GM12874 (cell line): ENCODE results near the gene TBX15.

ENCODE experiments used
- TF ChIP-seq, protein P1 (sequence below): IDR thresholded peaks from 2 replicates; pipeline ENCODE4 v1.5.1; 2011; ENCODE audit warnings: low read depth, mild to moderate bottlenecking, control low read depth, low read length, moderate library complexity; ENCODE audit not compliant: insufficient read depth

TBX15 gene

GRCh38 chr1:118914379-118915161 lies 73.6 kb downstream of the TBX15 start:
- TF ChIP-seq, protein P1, sequence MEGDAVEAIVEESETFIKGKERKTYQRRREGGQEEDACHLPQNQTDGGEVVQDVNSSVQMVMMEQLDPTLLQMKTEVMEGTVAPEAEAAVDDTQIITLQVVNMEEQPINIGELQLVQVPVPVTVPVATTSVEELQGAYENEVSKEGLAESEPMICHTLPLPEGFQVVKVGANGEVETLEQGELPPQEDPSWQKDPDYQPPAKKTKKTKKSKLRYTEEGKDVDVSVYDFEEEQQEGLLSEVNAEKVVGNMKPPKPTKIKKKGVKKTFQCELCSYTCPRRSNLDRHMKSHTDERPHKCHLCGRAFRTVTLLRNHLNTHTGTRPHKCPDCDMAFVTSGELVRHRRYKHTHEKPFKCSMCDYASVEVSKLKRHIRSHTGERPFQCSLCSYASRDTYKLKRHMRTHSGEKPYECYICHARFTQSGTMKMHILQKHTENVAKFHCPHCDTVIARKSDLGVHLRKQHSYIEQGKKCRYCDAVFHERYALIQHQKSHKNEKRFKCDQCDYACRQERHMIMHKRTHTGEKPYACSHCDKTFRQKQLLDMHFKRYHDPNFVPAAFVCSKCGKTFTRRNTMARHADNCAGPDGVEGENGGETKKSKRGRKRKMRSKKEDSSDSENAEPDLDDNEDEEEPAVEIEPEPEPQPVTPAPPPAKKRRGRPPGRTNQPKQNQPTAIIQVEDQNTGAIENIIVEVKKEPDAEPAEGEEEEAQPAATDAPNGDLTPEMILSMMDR, result no peak

- TF ChIP-seq, protein P1, result no peak
Measured at GRCh38 chr1:118913818-118914217, 74.3 kb downstream of the TBX15 start.

GRCh38 chr1:118912574-118912973 lies 75.6 kb downstream of the TBX15 start:
- TF ChIP-seq, protein P1, result no peak

- TF ChIP-seq, protein P1, result no peak
Measured at GRCh38 chr1:118911571-118911970, 76.6 kb downstream of the TBX15 start.

- TF ChIP-seq, protein P1, result no peak
Measured at GRCh38 chr1:118907466-118907865, 80.7 kb downstream of the TBX15 start.

DNA sequence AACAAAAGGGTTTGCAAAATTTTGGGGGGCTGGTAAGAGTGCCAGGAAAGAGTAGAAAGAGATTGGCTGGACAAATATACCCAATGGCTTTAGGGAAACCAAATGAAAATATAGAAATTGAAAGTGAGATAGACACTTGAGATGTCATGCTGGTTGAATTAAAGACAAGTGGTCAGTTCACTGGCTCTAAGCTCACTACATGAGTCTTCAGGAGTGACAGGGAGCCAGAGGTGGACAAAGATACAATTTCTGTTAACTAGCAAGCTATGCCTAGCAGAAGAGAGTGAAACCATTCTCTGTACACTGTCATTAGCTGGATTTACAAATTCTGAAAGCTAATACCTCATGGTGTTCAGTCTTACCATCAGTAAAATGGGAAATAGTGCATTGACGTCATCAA lies 82.5 kb downstream of the TBX15 start:
- TF ChIP-seq, protein P1, result no peak

GRCh38 chr1:118905196-118905595 lies 82.9 kb downstream of the TBX15 start:
- TF ChIP-seq, protein P1, result no peak
